IMR-90 (cell line): ENCODE results near the gene HS6ST2.

ENCODE experiments used
- BHLHE40 ChIP-seq: fragments of 150-350 bp; IDR thresholded peaks from 2 replicates; pipeline ENCODE4 v1.6.1; 2016; ENCODE audit warnings: mild to moderate bottlenecking, low read depth, low read length
- MAFK ChIP-seq: IDR thresholded peaks from 2 replicates; pipeline ENCODE4 v1.6.1; 2012; ENCODE audit warnings: low read depth, low read length, improper control_type of control experiment
- MXI1 ChIP-seq: IDR thresholded peaks from 2 replicates; pipeline ENCODE4 v1.6.1; 2012; ENCODE audit warnings: low read depth, mild to moderate bottlenecking, low read length, moderate library complexity, borderline replicate concordance
- POLR2A ChIP-seq: IDR thresholded peaks from 2 replicates; pipeline ENCODE4 v1.6.1; 2012; ENCODE audit warnings: mild to moderate bottlenecking, low read depth, low read length
- RAD21 ChIP-seq: IDR thresholded peaks from 2 replicates; pipeline ENCODE4 v1.6.1; 2012; ENCODE audit warnings: low read length, improper control_type of control experiment
- RCOR1 ChIP-seq: IDR thresholded peaks from 2 replicates; pipeline ENCODE4 v1.6.1; 2012; ENCODE audit warnings: mild to moderate bottlenecking, low read length, improper control_type of control experiment; ENCODE audit not compliant: insufficient replicate concordance
- RFX5 ChIP-seq: IDR thresholded peaks from 2 replicates; pipeline ENCODE4 v1.8.0; 2012; ENCODE audit warnings: low read depth, mild to moderate bottlenecking, low read length, moderate library complexity
- TF ChIP-seq, protein P1 (sequence below): conservative IDR thresholded peaks from 2 replicates; pipeline ENCODE4 v1.5.1; 2012; ENCODE audit warnings: mild to moderate bottlenecking, low read depth, low read length, improper control_type of control experiment
- TF ChIP-seq, protein P2 (sequence below): fragments of 150-350 bp; IDR thresholded peaks from 2 replicates; pipeline ENCODE4 v1.6.1; 2016; ENCODE audit warnings: low read depth, mild to moderate bottlenecking, low read length, moderate library complexity, borderline replicate concordance

DNA sequence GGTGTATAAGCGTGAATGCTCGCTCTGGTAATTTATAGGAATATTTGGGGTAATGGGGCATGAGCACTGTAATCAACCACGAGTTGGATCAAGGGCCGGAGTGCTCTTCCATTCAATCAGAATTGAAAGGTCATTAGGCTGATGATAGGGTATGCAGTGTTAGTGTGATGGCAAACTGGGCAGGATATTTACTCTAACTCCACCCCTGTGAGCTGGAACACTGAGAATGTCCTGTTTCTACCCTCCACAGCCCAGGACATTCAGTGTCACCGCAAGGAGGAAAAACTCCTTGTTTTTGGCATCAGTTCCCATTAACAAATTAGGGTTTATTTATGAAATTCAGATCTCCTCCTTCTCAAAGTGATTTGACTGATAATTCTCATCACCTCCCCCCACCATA lies 137.8 kb downstream of the HS6ST2 start:
- TF ChIP-seq, protein P1, sequence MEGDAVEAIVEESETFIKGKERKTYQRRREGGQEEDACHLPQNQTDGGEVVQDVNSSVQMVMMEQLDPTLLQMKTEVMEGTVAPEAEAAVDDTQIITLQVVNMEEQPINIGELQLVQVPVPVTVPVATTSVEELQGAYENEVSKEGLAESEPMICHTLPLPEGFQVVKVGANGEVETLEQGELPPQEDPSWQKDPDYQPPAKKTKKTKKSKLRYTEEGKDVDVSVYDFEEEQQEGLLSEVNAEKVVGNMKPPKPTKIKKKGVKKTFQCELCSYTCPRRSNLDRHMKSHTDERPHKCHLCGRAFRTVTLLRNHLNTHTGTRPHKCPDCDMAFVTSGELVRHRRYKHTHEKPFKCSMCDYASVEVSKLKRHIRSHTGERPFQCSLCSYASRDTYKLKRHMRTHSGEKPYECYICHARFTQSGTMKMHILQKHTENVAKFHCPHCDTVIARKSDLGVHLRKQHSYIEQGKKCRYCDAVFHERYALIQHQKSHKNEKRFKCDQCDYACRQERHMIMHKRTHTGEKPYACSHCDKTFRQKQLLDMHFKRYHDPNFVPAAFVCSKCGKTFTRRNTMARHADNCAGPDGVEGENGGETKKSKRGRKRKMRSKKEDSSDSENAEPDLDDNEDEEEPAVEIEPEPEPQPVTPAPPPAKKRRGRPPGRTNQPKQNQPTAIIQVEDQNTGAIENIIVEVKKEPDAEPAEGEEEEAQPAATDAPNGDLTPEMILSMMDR: no peak
- no peak for TF ChIP-seq POLR2A
- no peak for TF ChIP-seq BHLHE40
- TF ChIP-seq RFX5: no peak
- TF ChIP-seq MAFK: no peak
- TF ChIP-seq RAD21: no peak
- TF ChIP-seq MXI1: no peak
- TF ChIP-seq, protein P2, sequence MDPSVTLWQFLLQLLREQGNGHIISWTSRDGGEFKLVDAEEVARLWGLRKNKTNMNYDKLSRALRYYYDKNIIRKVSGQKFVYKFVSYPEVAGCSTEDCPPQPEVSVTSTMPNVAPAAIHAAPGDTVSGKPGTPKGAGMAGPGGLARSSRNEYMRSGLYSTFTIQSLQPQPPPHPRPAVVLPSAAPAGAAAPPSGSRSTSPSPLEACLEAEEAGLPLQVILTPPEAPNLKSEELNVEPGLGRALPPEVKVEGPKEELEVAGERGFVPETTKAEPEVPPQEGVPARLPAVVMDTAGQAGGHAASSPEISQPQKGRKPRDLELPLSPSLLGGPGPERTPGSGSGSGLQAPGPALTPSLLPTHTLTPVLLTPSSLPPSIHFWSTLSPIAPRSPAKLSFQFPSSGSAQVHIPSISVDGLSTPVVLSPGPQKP: no peak
- no peak for TF ChIP-seq RCOR1
